BLaER1 treated with 17β-estradiol and CSF1 and Interleukin-3, amounts not matched to agents 10 nM and 100 nM (cell line): Measurements from ENCODE around the gene IPO9.
A peak's percentile ranks its signal among the peaks of the same experiment; 100 is the strongest.
"Not testable (repeated sequence)": the region's sequence is repeated elsewhere in the genome, so short reads cannot be mapped to it uniquely, and the experiment has no call there.

Experiments
- H3K27ac ChIP-seq, 11 experiments: shearing (Covaris generic); formaldehyde crosslinking; 2 replicates each; pipeline ENCODE4 v1.8.1; 2022
- H3K27me3 ChIP-seq, 11 experiments: shearing (Covaris generic); formaldehyde crosslinking; 2 replicates each; pipeline ENCODE4 v1.8.1; 2022
- H3K36me3 ChIP-seq, 11 experiments: shearing (Covaris generic); formaldehyde crosslinking; 2 replicates each; pipeline ENCODE4 v1.8.1; 2022
- H3K4me1 ChIP-seq, 10 experiments: shearing (Covaris generic); formaldehyde crosslinking; 2 replicates each; pipeline ENCODE4 v1.8.1; 2022
- H3K4me2 ChIP-seq, 11 experiments: shearing (Covaris generic); formaldehyde crosslinking; 2 replicates each; pipeline ENCODE4 v1.8.1; 2022
- H3K4me3 ChIP-seq, 10 experiments: shearing (Covaris generic); formaldehyde crosslinking; 2 replicates each; pipeline ENCODE4 v1.8.1; 2022
- H3K9ac ChIP-seq, 11 experiments: shearing (Covaris generic); formaldehyde crosslinking; 2 replicates each; pipeline ENCODE4 v1.8.1; 2022
- H3K9me3 ChIP-seq, 11 experiments: shearing (Covaris generic); formaldehyde crosslinking; replicated peaks in 1 of 11; 2 replicates each; pipeline ENCODE4 v1.8.1; 2022
- H4K20me1 ChIP-seq, 11 experiments: shearing (Covaris generic); formaldehyde crosslinking; 2 replicates each; pipeline ENCODE4 v1.8.1; 2022
- Cebpa-rat ChIP-seq, 11 experiments: shearing (Covaris generic); IDR thresholded peaks; 2 replicates each; pipeline ENCODE4 v1.8.1; 2022

IPO9 gene

GRCh38 chr1:201898240-201898894, 69.4 kb downstream of the IPO9 start:
- Histone ChIP-seq H3K9me3 (no peaks in the 10 kb centered on the region), H3K27me3 (no peaks in the 10 kb centered on the region), H3K9ac (no peak overlapping the region), H3K4me1 (peaks cover 0 to 16% (median 8%) of the 10 kb centered on the region in 10 experiments; a peak in 12 of 20 replicates), H3K4me3 (no peak overlapping the region), H4K20me1 (no peaks in the 10 kb centered on the region; a peak in 1 of 22 replicates), H3K27ac (no peak overlapping the region), H3K4me2 (no peak overlapping the region), H3K36me3 (no peaks in the 10 kb centered on the region)
- TF ChIP-seq Cebpa-rat (IDR thresholded peaks at IDR 0.05): no peak

GRCh38 chr1:201898992-201899391, 70.0 kb downstream of the IPO9 start:
- Histone ChIP-seq H3K27me3 (no peaks in the 10 kb centered on the region), H3K4me1 (peaks cover 0 to 16% (median 8%) of the 10 kb centered on the region in 10 experiments; a peak in 12 of 20 replicates), H3K36me3 (no peaks in the 10 kb centered on the region), H3K9ac (no peak overlapping the region), H3K4me3 (no peak overlapping the region), H3K27ac (no peak overlapping the region), H4K20me1 (no peaks in the 10 kb centered on the region; a peak in 1 of 22 replicates), H3K4me2 (no peak overlapping the region), H3K9me3 (no peaks in the 10 kb centered on the region)
- TF ChIP-seq Cebpa-rat (IDR thresholded peaks at IDR 0.05): no peak

- Histone ChIP-seq H3K4me3 (no peak overlapping the region), H3K27me3 (no peaks in the 10 kb centered on the region), H3K9ac (no peak overlapping the region)
Observed at GRCh38 chr1:201899683-201900429, 70.9 kb downstream of the IPO9 start.

GRCh38 chr1:201900476-201900875, 71.5 kb downstream of the IPO9 start:
- Histone ChIP-seq H3K9ac (no peak overlapping the region), H3K4me2 (no peak overlapping the region)

More at GRCh38 chr1:201899683-201900429, 70.9 kb downstream of the IPO9 start:
- H3K4me2 ChIP-seq: no peak overlapping the region
- H3K36me3 ChIP-seq: no peaks in the 10 kb centered on the region
- peaks cover 0 to 16% (median 8%) of the 10 kb centered on the region in 10 experiments; a peak in 12 of 20 replicates for H3K4me1 ChIP-seq
- no peaks in the 10 kb centered on the region for H4K20me1 ChIP-seq
- no peaks in the 10 kb centered on the region for H3K9me3 ChIP-seq
- H3K27ac ChIP-seq: no peak overlapping the region
- no peak for TF ChIP-seq Cebpa-rat (IDR thresholded peaks at IDR 0.05)

GRCh38 chr1:201901036-201901435, 72.1 kb downstream of the IPO9 start:
- not testable (repeated sequence) for H3K36me3 ChIP-seq, H3K9me3 ChIP-seq, H3K9ac ChIP-seq, H3K27me3 ChIP-seq, H3K4me2 ChIP-seq, H3K4me3 ChIP-seq, H4K20me1 ChIP-seq, H3K27ac ChIP-seq
- peaks cover 0 to 13% (median 8%) of the 10 kb centered on the region in 10 experiments; a peak in 15 of 20 replicates for H3K4me1 ChIP-seq

More at GRCh38 chr1:201900476-201900875, 71.5 kb downstream of the IPO9 start:
- H3K27ac ChIP-seq: no peak overlapping the region
- H3K4me1 ChIP-seq: peaks cover 0 to 12% (median 8%) of the 10 kb centered on the region in 10 experiments; a peak in 14 of 20 replicates
- no peaks in the 10 kb centered on the region for H3K9me3 ChIP-seq
- no peaks in the 10 kb centered on the region for H4K20me1 ChIP-seq
- no peak overlapping the region for H3K4me3 ChIP-seq
- no peaks in the 10 kb centered on the region for H3K27me3 ChIP-seq
- H3K36me3 ChIP-seq: no peaks in the 10 kb centered on the region
- TF ChIP-seq Cebpa-rat (IDR thresholded peaks at IDR 0.05): no peak

GRCh38 chr1:201902198-201902597, 73.2 kb downstream of the IPO9 start:
- Histone ChIP-seq H3K4me1 (peaks cover 0 to 17% (median 13%) of the 10 kb centered on the region in 10 experiments; a peak in 13 of 20 replicates), H3K9me3 (no peaks in the 10 kb centered on the region), H3K27me3 (no peaks in the 10 kb centered on the region), H3K4me3 (no peak overlapping the region), H3K9ac (no peak overlapping the region), H3K27ac (no peak overlapping the region), H3K4me2 (no peak overlapping the region), H3K36me3 (no peaks in the 10 kb centered on the region), H4K20me1 (no peaks in the 10 kb centered on the region; a peak in 1 of 22 replicates)
- TF ChIP-seq Cebpa-rat (IDR thresholded peaks at IDR 0.05): no peak

- Histone ChIP-seq H4K20me1 (no peaks in the 10 kb centered on the region; a peak in 1 of 22 replicates), H3K4me3 (no peak overlapping the region), H3K4me1 (peaks cover 0 to 17% (median 13%) of the 10 kb centered on the region in 10 experiments; a peak in 13 of 20 replicates), H3K27me3 (no peaks in the 10 kb centered on the region), H3K36me3 (no peaks in the 10 kb centered on the region), H3K4me2 (no peak overlapping the region), H3K9me3 (no peaks in the 10 kb centered on the region), H3K27ac (no peak overlapping the region), H3K9ac (no peak overlapping the region)
- no peak for TF ChIP-seq Cebpa-rat (IDR thresholded peaks at IDR 0.05)
Observed at GRCh38 chr1:201903135-201903534, 74.2 kb downstream of the IPO9 start.

DNA sequence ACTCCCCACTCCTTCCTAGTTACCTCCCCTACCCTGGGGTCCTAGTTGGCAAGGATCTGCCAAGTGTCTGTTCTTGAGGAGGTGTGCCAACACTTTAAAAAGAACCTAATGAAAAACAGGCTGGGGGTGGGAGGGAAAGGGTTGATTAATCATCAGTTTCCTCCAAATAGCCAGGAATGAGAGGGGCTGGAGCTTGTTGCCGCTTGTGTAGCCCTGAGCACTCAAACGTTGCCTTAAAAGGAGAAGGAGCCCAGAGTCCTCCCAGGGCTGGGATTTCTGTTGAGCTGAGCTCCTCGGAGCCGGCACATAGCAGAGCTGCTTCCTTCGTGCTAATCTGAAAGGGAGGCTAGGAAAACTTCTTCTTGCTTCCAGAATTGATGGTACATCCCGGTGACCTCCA, 75.6 kb downstream of the IPO9 start:
- H3K4me1 ChIP-seq: peaks cover 0 to 17% (median 13%) of the 10 kb centered on the region in 10 experiments; a peak in 13 of 20 replicates
- H3K4me2 ChIP-seq: no peak overlapping the region
- H3K36me3 ChIP-seq: no peaks in the 10 kb centered on the region
- H3K9me3 ChIP-seq: no peaks in the 10 kb centered on the region
- H4K20me1 ChIP-seq: no peaks in the 10 kb centered on the region; a peak in 1 of 22 replicates
- H3K27me3 ChIP-seq: no peaks in the 10 kb centered on the region
- no peak overlapping the region for H3K27ac ChIP-seq
- no peak overlapping the region for H3K4me3 ChIP-seq
- no peak overlapping the region for H3K9ac ChIP-seq
- TF ChIP-seq Cebpa-rat (IDR thresholded peaks at IDR 0.05): no peak

DNA sequence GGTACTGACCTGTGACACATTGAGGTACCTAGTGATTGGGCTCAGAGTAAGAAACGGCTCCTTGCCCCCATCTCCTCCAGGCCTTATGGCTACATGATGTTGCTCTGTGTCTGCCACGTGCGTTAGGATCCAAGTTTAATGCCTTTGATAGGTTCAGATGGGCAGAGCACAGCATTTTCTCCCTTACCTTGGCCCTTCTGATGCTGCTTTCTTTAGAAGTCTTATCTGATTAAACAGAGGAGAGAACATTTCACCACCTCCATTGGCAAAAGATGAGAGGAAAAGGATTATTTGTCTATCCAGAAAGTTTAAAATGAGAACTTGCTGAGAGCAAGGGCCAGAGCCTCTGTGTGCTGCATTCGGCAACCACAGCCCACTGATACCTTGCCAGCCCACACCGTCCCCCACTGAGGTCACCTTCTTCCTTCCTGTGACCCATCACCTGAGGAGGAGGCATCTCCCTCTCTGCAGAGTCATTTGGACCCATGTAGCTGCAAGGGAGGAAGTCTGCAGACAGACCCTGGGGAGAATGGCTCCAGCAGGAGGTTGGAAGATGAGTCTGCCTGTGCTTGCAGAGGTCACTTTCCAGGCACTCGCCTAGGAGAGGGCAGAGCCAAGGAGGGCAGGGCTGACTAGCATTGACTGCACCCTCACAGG, 76.4 kb downstream of the IPO9 start:
- Histone ChIP-seq H4K20me1 (no peaks in the 10 kb centered on the region; a peak in 1 of 22 replicates), H3K36me3 (no peaks in the 10 kb centered on the region), H3K4me3 (no peak overlapping the region), H3K9ac (no peak overlapping the region), H3K27ac (no peak overlapping the region), H3K9me3 (no peaks in the 10 kb centered on the region), H3K4me1 (peaks cover 0 to 17% (median 13%) of the 10 kb centered on the region in 10 experiments; a peak in 13 of 20 replicates), H3K4me2 (peak overlapping the region in 6 of 11 experiments; percentile 13 to 53 (median 43); a peak in 11 of 22 replicates), H3K27me3 (no peaks in the 10 kb centered on the region)
- TF ChIP-seq Cebpa-rat (IDR thresholded peaks at IDR 0.05): no peak
